ENCODE results near the gene ZCCHC14.
"Not testable (repeated sequence)": the region's sequence is repeated elsewhere in the genome, so short reads cannot be mapped to it uniquely, and the experiment has no call there.

The ZCCHC14 gene

GRCh38 chr16:87497023-87497766 lies 4.4 kb upstream of the ZCCHC14 start:
- not testable (repeated sequence) for DNase-seq (ENCODE audit: low spot score)

GRCh38 chr16:87496447-87496801 lies 3.6 kb upstream of the ZCCHC14 start:
- DNase-seq (ENCODE audit: low spot score) = peak; percentile 51

DNA sequence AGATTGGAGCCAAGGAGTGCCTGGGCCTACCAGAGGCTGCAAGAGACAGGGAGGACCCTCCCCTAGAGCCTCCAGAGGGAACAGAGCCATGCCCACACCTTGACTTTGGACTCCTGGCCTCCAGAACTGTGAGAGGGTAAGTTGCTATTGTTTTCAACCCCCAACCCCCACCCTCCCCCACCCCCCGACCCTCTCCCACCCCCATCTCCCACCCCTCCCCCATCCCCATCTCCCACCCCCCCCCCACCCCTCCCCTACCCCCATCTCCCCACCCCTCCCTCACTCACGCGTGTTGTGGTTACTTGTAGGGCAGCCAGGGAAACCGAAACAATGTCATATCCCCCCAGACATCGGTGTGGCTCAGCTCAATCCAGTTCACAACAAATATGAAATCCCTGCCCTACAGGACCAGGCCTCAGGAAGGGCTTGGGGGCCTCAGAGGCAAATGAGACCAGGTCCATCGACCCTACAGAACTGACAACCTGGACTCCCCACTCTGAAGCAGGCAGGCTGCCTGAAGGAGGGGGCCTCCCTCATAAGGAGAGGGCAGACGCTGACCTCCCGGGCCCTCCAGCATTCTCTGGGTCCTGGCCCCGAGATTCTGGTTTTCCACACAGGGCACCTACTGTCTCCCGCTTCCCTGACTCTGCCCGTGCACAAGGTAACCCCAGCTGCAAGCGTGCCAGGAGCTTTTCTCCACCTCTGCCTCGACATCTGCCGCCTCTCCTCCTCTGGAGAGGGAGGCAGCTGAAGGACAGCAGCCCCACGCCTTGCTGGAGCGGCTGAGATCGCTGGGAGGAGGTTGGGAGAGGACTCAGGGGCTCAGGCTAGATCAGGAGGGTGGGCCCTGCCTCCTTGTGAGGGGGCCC lies 3.0 kb upstream of the ZCCHC14 start:
- no peak for DNase-seq (ENCODE audit: low spot score)

GRCh38 chr16:87493608-87494280 lies 920 bp upstream of the ZCCHC14 start:
- DNase-seq (ENCODE audit: low spot score) = no peak

- DNase-seq (ENCODE audit: low spot score) = no peak
Measured at GRCh38 chr16:87492291-87492630, 563 bp downstream of the ZCCHC14 start.

DNA sequence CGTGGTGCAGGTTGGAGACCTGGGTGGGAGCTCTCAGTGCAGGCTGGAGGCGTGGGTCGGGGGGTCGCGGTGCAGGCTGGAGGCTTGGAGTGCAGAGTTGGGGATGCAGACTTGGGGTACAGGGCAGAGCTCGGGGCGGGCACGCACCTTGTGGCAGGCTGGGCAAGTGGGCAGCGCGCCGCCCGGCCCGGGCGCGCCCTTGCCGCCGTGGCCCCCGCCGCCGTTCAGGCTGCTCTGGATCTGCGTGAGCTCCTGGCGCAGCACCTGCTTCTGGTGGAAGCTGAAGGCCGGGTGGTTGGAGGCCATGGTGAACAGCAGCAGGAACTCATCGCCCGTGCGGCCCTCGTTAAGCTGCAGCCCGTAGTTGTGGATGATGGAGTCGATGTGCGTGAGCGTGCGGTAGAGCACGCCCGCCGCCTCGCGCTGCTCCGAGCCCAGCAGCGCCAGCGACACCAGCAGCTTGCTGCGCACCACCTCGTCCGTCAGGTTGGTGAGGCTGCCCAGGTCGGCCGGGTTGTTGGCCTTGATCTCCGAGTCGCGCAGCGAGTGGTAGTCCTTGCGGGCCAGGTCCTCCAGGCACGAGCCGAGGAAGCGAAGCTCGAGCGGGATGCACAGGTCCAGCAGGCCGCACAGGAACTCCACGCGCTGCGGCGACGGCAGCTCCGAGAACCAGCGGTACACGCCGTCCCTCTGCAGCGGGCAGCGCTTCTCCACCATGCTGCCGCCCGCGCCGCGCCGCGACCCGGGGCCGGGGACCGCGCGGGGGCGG lies 1.1 kb downstream of the ZCCHC14 start:
- no peak for DNase-seq (ENCODE audit: low spot score)

- DNase-seq (ENCODE audit: low spot score) = peak; percentile 71
Measured at GRCh38 chr16:87490799-87491521, 1.9 kb downstream of the ZCCHC14 start.

- DNase-seq (ENCODE audit: low spot score) = peak; percentile 33
Measured at GRCh38 chr16:87490096-87490798, 2.6 kb downstream of the ZCCHC14 start.

DNA sequence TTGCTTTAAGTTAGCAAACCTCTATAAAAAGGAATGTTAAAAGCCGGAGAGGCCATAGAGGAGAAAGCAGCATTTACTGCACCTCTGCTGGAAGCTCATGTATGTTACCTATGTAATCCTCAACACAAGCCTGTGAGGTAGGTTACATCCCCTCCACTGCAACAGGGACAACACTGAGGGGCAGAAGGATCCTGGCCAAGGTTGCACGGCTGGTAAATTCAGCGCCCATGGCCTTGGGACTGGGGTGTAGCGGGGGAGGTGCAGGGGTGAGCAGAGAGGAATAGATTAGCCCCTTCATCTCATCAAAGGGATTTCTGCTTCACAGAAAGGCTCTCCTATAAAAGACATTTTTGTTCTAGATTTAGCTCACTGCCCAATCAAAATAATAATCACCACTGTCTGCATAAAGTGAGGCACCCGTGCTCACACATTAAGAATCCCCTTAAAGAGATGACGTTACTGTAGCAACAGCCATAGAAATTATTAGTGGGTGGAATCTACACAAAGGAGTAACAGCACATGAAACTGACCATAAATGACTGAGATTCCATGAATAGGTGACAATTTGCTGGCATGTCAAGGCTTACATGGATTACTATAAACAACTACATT lies 3.3 kb downstream of the ZCCHC14 start:
- no peak for DNase-seq (ENCODE audit: low spot score)

DNA sequence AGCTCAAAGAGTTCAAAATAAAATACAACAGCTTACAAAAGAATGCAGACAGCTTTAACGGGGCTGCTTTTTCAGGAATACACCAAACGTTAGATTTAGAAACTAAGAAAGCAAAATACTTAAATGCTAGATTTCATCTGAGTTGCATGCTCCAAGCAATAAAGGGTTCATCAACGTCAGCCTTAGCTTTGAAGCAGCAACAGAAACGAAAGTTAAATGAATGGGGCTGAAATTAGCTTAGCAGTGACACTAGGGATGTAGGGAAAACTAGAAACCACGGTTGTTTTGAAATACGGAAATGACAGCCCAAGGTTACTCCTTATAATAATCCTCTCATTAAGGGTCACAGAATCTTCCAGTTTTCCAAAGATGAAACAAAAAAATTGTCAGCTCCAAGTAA lies 3.9 kb downstream of the ZCCHC14 start:
- DNase-seq (ENCODE audit: low spot score) = not testable (repeated sequence)

DNA sequence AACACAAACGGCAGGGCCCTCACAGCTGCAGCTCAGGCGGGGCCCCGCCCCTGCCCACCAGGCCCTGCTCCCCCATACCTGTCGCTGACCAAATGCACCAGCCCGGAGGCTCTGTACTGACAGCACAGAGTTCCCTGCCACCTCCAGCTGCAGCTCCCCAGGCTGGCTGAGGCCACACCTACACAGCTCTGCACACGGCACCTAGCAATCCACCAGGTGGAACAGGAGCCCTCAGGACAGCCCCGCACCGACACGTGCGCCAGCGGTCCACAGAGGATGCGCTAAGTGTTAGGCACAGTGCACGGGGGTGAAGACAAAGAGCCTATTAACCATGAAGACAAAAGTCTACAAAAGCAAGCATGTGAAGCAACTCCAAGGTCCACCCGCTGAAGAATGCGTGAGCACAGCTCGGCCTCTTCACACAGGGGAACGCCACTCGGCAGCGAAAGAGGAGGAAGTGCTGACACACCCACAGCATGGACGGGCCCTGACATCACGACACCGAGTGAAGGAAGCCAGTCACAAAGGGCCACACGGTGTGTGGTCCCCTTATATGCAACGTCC lies 5.4 kb downstream of the ZCCHC14 start:
- no peak for DNase-seq (ENCODE audit: low spot score)

DNA sequence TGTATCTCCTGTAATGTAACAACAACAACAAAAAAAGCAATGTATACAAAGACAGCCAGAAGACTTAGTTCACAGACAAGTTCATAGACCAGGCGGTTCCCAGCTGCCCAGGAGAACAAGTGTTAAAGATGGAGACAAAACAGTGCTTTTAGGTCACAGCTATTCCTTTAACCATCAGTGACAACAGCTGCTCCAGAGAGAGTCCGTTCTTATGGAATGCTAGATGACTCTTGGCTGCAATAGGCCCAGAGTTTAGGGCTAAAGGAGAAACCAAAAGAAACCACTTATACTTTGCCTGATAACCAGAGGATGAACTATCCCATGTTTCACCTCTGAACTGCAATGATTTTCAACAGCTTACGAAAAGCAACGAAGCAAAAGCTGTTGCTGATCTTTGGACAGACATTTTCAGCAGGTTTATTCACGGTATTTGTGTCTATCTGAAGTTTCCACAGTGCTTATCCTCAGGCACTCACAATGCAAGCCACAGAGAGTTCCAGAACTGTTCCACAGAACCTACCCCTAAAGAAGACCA lies 6.0 kb downstream of the ZCCHC14 start:
- no peak for DNase-seq (ENCODE audit: low spot score)

GRCh38 chr16:87486282-87486681 lies 6.5 kb downstream of the ZCCHC14 start:
- no peak for DNase-seq (ENCODE audit: low spot score)

- DNase-seq (ENCODE audit: low spot score) = peak; percentile 44
Measured at GRCh38 chr16:87485792-87486191, 7.0 kb downstream of the ZCCHC14 start.

GRCh38 chr16:87484487-87485331 lies 8.1 kb downstream of the ZCCHC14 start:
- no peak for DNase-seq (ENCODE audit: low spot score)

- no peak for DNase-seq (ENCODE audit: low spot score)
Measured at GRCh38 chr16:87483481-87483880, 9.3 kb downstream of the ZCCHC14 start.

- DNase-seq (ENCODE audit: low spot score) = not testable (repeated sequence)
Measured at GRCh38 chr16:87482670-87483069, 10.2 kb downstream of the ZCCHC14 start.

- no peak for DNase-seq (ENCODE audit: low spot score)
Measured at GRCh38 chr16:87482266-87482665, 10.6 kb downstream of the ZCCHC14 start.

DNA sequence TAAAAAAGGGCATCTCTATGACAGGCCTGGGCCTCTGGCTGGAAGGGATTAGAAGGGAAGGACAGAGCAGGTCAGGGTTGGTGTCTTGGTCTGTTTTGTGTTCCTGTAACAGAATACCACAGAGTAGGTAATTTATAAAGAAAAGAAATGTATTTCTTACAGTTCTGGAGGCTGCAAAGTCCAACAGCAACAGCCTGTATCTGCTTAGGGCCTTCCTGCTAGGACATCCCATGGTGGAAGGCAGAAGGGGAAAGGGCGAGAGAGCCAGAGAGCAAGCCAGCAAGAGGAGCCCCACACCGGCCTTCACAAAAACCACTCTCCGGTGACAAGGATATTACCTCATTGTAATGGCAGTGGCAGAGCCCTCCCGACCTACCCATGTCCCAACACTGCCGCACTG lies 11.1 kb downstream of the ZCCHC14 start:
- DNase-seq (ENCODE audit: low spot score) = not testable (repeated sequence)
